Chondrocyte (in vitro differentiated cells): ENCODE measurements around the gene LHFPL2. TPM values are rescaled to one million over a fixed set of nuclear protein-coding genes. Genes with fewer than 3 reads are reported as not detected.

Experiments used
- DNase-seq: peaks from one replicate; pipeline ENCODE4 v3.0.0; 2021; ENCODE audit warnings: mixed read lengths, low spot score
- H3K27ac Mint-ChIP-seq: one replicate; pipeline ENCODE4 v1.8.0; 2021; ENCODE audit warnings: mild to moderate bottlenecking, moderate library complexity, mixed read lengths; ENCODE audit not compliant: unreplicated experiment
- H3K27me3 Mint-ChIP-seq: 2 replicates; pipeline ENCODE4 v1.8.0; 2021; ENCODE audit warnings: low read depth, mixed read lengths
- H3K36me3 Mint-ChIP-seq: 2 replicates; pipeline ENCODE4 v1.8.0; 2021; ENCODE audit warnings: low read depth, mixed read lengths
- H3K4me1 Mint-ChIP-seq: 2 replicates; pipeline ENCODE4 v1.8.0; 2021; ENCODE audit warnings: low read depth, mild to moderate bottlenecking, mixed read lengths
- H3K4me3 Mint-ChIP-seq: one replicate; pipeline ENCODE4 v1.8.0; 2021; ENCODE audit warnings: mild to moderate bottlenecking, moderate library complexity, mixed read lengths; ENCODE audit not compliant: unreplicated experiment
- H3K9me3 Mint-ChIP-seq: 2 replicates; pipeline ENCODE4 v1.8.0; 2021; ENCODE audit warnings: low read depth, mixed read lengths
- CTCF ChIP-seq: fragments of 200-600 bp; sonication (generic); IDR thresholded peaks from 2 replicates; pipeline ENCODE4 v1.5.0; 2021; ENCODE audit warnings: antibody characterized with exemption, mild to moderate bottlenecking, moderate library complexity
- total RNA-seq: library from RNA; stranded (reverse); gene quantifications from 3 replicates; pipeline ENCODE4 v1.2.1, GENCODE V29; 2021

The LHFPL2 gene
- total RNA-seq, 1 donor from 2014 or later: 49.4 TPM

- no peak for DNase-seq
- no peaks in the 10 kb centered on the region for H3K27me3 Mint-ChIP-seq
- H3K4me1 Mint-ChIP-seq: peaks cover 81% of the 10 kb centered on the region
- no peaks in the 10 kb centered on the region for H3K9me3 Mint-ChIP-seq
- H3K27ac Mint-ChIP-seq: peak overlapping the region; percentile 52
- peaks cover 7% of the 10 kb centered on the region for H3K36me3 Mint-ChIP-seq
- no peak overlapping the region for H3K4me3 Mint-ChIP-seq
- no peak for TF ChIP-seq CTCF
Observed at GRCh38 chr5:78639791-78640190, 8.8 kb downstream of the LHFPL2 start.

GRCh38 chr5:78638973-78639669 lies 9.5 kb downstream of the LHFPL2 start:
- no peak for TF ChIP-seq CTCF
- Mint-ChIP-seq H3K9me3 (no peaks in the 10 kb centered on the region), H3K36me3 (peaks cover under 1% of the 10 kb centered on the region), H3K4me1 (peaks cover 81% of the 10 kb centered on the region), H3K4me3 (no peak overlapping the region), H3K27ac (peak overlapping the region; percentile 38), H3K27me3 (no peaks in the 10 kb centered on the region)
- no peak for DNase-seq

GRCh38 chr5:78638423-78638822 lies 10.1 kb downstream of the LHFPL2 start:
- TF ChIP-seq CTCF: no peak
- Mint-ChIP-seq H3K4me1 (peaks cover 86% of the 10 kb centered on the region), H3K36me3 (no peaks in the 10 kb centered on the region), H3K27me3 (no peaks in the 10 kb centered on the region), H3K9me3 (no peaks in the 10 kb centered on the region), H3K4me3 (no peak overlapping the region), H3K27ac (peak overlapping the region; percentile 42)
- DNase-seq: no peak

- H3K27me3 Mint-ChIP-seq: no peaks in the 10 kb centered on the region
- H3K9me3 Mint-ChIP-seq: no peaks in the 10 kb centered on the region
- peaks cover 80% of the 10 kb centered on the region for H3K4me1 Mint-ChIP-seq
- no peaks in the 10 kb centered on the region for H3K36me3 Mint-ChIP-seq
- H3K4me3 Mint-ChIP-seq: no peak overlapping the region
- no peak for DNase-seq
- no peak overlapping the region for H3K27ac Mint-ChIP-seq
- TF ChIP-seq CTCF: no peak
Observed at GRCh38 chr5:78637468-78637867, 11.1 kb downstream of the LHFPL2 start.

GRCh38 chr5:78636682-78637081 lies 11.9 kb downstream of the LHFPL2 start:
- peaks cover 7% of the 10 kb centered on the region for H3K36me3 Mint-ChIP-seq
- no peak overlapping the region for H3K27ac Mint-ChIP-seq
- H3K27me3 Mint-ChIP-seq: no peaks in the 10 kb centered on the region
- no peak for TF ChIP-seq CTCF
- H3K4me1 Mint-ChIP-seq: peaks cover 76% of the 10 kb centered on the region
- H3K4me3 Mint-ChIP-seq: no peak overlapping the region
- DNase-seq: no peak
- no peaks in the 10 kb centered on the region for H3K9me3 Mint-ChIP-seq
